Stomach (tissue), 9 donors: Measurements from ENCODE around the gene NAT16. TPM values are rescaled to one million over a fixed set of nuclear protein-coding genes. Genes with fewer than 3 reads are reported as not detected.

ENCODE experiments used
- DNase-seq, 2 donors: peaks; one replicate each; pipeline versions ENCODE4 v3.0.0 to v3.0.0-alpha.2; 2013 to 2019
- H3K27ac ChIP-seq, 5 donors: fragments of 200-600 bp in 4 of 5; sonication (generic) in 4 of 5; one replicate each; pipeline ENCODE4 v1.5.1; 2013 to 2019; ENCODE audit warnings: mild to moderate bottlenecking in 1 of 5, moderate library complexity in 1 of 5
- H3K27me3 ChIP-seq, 3 donors: fragments of 200-600 bp; sonication (generic); one replicate each; pipeline ENCODE4 v1.5.1; 2017 to 2019; ENCODE audit warnings: mixed run types in 1 of 3
- H3K36me3 ChIP-seq, 4 donors: fragments of 200-600 bp; sonication (generic); 1 replicate in 3 of 4; 2 replicates in 1 of 4; pipeline ENCODE4 v1.5.1; 2016 to 2019
- H3K4me1 ChIP-seq, 4 donors: fragments of 200-600 bp; sonication (generic); one replicate each; pipeline ENCODE4 v1.5.1; 2016 to 2019
- H3K4me3 ChIP-seq, 4 donors: fragments of 200-600 bp; sonication (generic) in 3 of 4; one replicate each; pipeline ENCODE4 v1.5.1; 2016 to 2019; ENCODE audit warnings: mild to moderate bottlenecking in 1 of 4
- H3K9me3 ChIP-seq, 4 donors: fragments of 200-600 bp; sonication (generic); one replicate each; pipeline ENCODE4 v1.5.1; 2016 to 2019
- CTCF ChIP-seq, 7 experiments: fragments of 450-650 bp in 4 of 7; fragments of 200-600 bp in 3 of 7; sonication (generic) in 3 of 7; IDR thresholded peaks; one replicate each; pipeline ENCODE4 v1.5.1; 2016 to 2019; ENCODE audit warnings: antibody characterized with exemption in 7 of 7, control low read depth in 2 of 7, mild to moderate bottlenecking in 1 of 7
- EP300 ChIP-seq: sonication (generic); formaldehyde crosslinking; IDR thresholded peaks from one replicate; pipeline ENCODE4 v1.6.1; 2017; ENCODE audit warnings: antibody characterized with exemption
- POLR2A ChIP-seq, 4 donors: fragments of 450-650 bp; IDR thresholded peaks; one replicate each; pipeline ENCODE4 v1.6.1; 2016; ENCODE audit warnings: antibody characterized with exemption in 4 of 4, control low read depth in 2 of 4, mild to moderate bottlenecking in 1 of 4, moderate library complexity in 1 of 4
- POLR2AphosphoS5 ChIP-seq, 3 donors: sonication (generic); formaldehyde crosslinking; IDR thresholded peaks; one replicate each; pipeline ENCODE4 v1.6.1; 2016; ENCODE audit warnings: antibody characterized with exemption in 3 of 3
- WGBS, 5 donors: extraction: QIAGEN DNeasy Blood & Tissue Kit in 3 of 5; methylation state at CpG; one replicate each; pipeline versions ENCODE4 v1.1.5 to v1.1.7; 2013 to 2018; 5-methylcytosine and 5-hydroxymethylcytosine counted together
- intact Hi-C: fragments of 100-400 bp; cut with DNase I; formaldehyde crosslinking; loops from one replicate; pipeline ENCODE4 v1.15.1; 2023; ENCODE audit warnings: low total_unique reads
- polyA plus RNA-seq, 3 donors: library from polyadenylated mRNA; stranded (reverse); fragments of 200-250 nt; gene quantifications; one replicate each; pipeline ENCODE4 v1.2.3, GENCODE V29; 2013
- total RNA-seq, 5 donors: library from RNA; depleted of rRNA; stranded (reverse); fragments of >200 nt; gene quantifications; one replicate each; pipeline versions ENCODE4 v1.1.0 to v1.2.3, GENCODE V29; 2014 to 2016
- donor health status: healthy with polysubstance abuse.
- donor health status: Bipolar disorder and iron deficiency.
- donor health status: healthy.

Gene NAT16
- total and polyA plus RNA-seq, 8 donors: 0.05 TPM; not detected in 7

GRCh38 chr7:101163279-101164070, 16.6 kb downstream of the NAT16 start:
- 1 to 2% (median 1%) methylated on average over 42 to 92 of the region's 92 CpGs for WGBS, 5 donors
- H3K27me3 ChIP-seq: peaks cover 24 to 88% (median 70%) of the 10 kb centered on the region in 3 donors
- peak in 1 of 2 donors; percentile 63 for DNase-seq

DNA sequence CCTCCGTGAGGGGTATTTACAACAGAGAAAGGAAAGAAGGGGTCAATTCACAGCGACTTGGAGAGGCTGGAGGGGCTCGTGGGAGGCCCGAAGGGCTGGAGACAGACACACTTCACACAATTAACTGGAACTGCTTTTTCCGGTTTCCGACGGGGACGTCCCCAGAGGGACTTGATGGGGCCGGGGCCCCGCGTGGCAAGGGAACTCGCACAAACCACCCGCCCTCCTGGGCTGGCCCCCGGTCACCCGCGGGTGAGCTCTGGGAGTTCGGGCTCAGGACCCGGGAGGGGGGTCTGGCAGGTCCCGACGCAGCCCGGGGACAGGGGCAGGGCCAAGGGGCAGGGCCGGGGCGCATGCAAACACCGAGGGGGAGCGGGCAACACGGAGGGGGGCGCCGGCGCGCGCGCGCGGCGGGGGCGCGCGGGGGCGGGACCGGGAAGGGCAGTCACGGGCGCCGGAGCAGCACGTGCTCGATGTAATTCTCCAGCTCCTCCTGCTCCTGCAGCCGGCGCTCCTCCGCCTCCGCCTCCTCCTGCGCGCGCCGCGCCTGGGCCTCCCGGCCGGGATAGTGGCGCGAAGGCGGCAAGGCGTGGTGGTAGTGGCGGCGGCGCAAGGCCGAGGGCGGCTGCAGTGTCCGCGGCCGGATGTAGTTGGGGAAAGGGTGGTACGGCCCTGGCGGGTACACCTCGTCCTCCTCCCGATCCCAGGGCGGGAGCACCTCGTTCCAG, 17.4 kb downstream of the NAT16 start:
- WGBS, 5 donors: 2 to 4% (median 2%) methylated on average over 41 to 74 of the region's 74 CpGs
- TF ChIP-seq POLR2A (IDR thresholded peaks at IDR 0.05): no peak
- peak in 1 of 3 donors; percentile 11 for TF ChIP-seq POLR2AphosphoS5 (IDR thresholded peaks at IDR 0.05)

More at GRCh38 chr7:101163279-101164070, 16.6 kb downstream of the NAT16 start:
- Histone ChIP-seq H3K9me3 (no peaks in the 10 kb centered on the region), H3K4me1 (peaks cover 33 to 49% (median 43%) of the 10 kb centered on the region in 4 donors), H3K36me3 (peaks cover 15 to 33% (median 30%) of the 10 kb centered on the region in 4 donors), H3K4me3 (peak overlapping the region; percentile 34 to 54 (median 40)), H3K27ac (no peak overlapping the region)
- intact Hi-C loops: no loop called here
- TF ChIP-seq POLR2AphosphoS5 (IDR thresholded peaks at IDR 0.05) (no peak), CTCF (IDR thresholded peaks at IDR 0.05) (no peak), POLR2A (IDR thresholded peaks at IDR 0.05) (no peak), EP300 (no peak)

GRCh38 chr7:101161692-101162471, 18.2 kb downstream of the NAT16 start:
- DNase-seq: no peak
- peaks cover 25 to 49% (median 46%) of the 10 kb centered on the region in 4 donors for H3K36me3 ChIP-seq
- intact Hi-C loops: no loop called here
- H3K27me3 ChIP-seq: peaks cover 19 to 73% (median 54%) of the 10 kb centered on the region in 3 donors
- no peak for TF ChIP-seq POLR2AphosphoS5 (IDR thresholded peaks at IDR 0.05)
- no peak for TF ChIP-seq EP300
- TF ChIP-seq POLR2A (IDR thresholded peaks at IDR 0.05): no peak
- no peak for TF ChIP-seq CTCF (IDR thresholded peaks at IDR 0.05)
- H3K4me1 ChIP-seq: peaks cover 33 to 48% (median 43%) of the 10 kb centered on the region in 4 donors
- H3K4me3 ChIP-seq: no peak overlapping the region
- 78 to 88% (median 84%) methylated on average over 17 of the region's 17 CpGs for WGBS, 5 donors
- H3K27ac ChIP-seq: no peak overlapping the region
- H3K9me3 ChIP-seq: no peaks in the 10 kb centered on the region

More for the DNA sequence above, 17.4 kb downstream of the NAT16 start:
- peak in 1 of 2 donors; percentile 83 for DNase-seq
- Histone ChIP-seq H3K4me3 (peak overlapping the region; percentile 34 to 54 (median 40)), H3K9me3 (no peaks in the 10 kb centered on the region), H3K27ac (no peak overlapping the region), H3K4me1 (peaks cover 33 to 49% (median 43%) of the 10 kb centered on the region in 4 donors), H3K27me3 (peaks cover 19 to 81% (median 62%) of the 10 kb centered on the region in 3 donors), H3K36me3 (peaks cover 20 to 41% (median 38%) of the 10 kb centered on the region in 4 donors)
- intact Hi-C loops: no loop called here

DNA sequence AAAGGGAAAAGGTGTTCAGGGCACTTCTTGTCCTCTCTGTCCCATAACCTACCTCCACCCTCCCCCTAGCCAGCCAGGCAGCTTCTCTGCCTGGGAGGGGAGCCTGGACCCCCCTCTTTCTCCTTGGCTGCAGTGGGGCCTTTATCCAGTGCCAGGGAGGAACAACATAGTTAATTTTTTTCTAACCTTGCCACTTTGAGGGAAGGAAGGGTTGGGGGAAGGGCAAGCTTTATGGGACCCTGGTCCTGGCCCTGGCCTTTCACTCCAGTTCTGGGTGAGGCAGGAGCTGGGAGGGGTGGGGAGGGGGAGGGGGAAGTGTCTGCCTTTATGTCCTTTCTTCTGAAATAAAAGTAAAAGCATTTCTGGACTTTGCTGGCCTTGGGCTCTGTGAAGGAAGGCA, 19.2 kb downstream of the NAT16 start:
- intact Hi-C loops: no loop called here
- no peak overlapping the region for H3K27ac ChIP-seq
- H3K36me3 ChIP-seq: peaks cover 25 to 53% (median 48%) of the 10 kb centered on the region in 4 donors
- DNase-seq: no peak
- no peaks in the 10 kb centered on the region for H3K9me3 ChIP-seq
- no peak overlapping the region for H3K4me3 ChIP-seq
- no peak for TF ChIP-seq CTCF (IDR thresholded peaks at IDR 0.05)
- no peak for TF ChIP-seq EP300
- TF ChIP-seq POLR2A (IDR thresholded peaks at IDR 0.05): no peak
- TF ChIP-seq POLR2AphosphoS5 (IDR thresholded peaks at IDR 0.05): no peak
- H3K4me1 ChIP-seq: peaks cover 31 to 43% (median 40%) of the 10 kb centered on the region in 4 donors
- peaks cover 9 to 63% (median 44%) of the 10 kb centered on the region in 3 donors for H3K27me3 ChIP-seq
